CD4-positive, alpha-beta T cell treated with Interleukin-4 for 4 hours (primary cell): Measurements from ENCODE around the gene MYH7B.

Experiments
- DNase-seq: peaks from one replicate; pipeline ENCODE4 v3.0.0-alpha.2; 2020

Gene MYH7B

DNA sequence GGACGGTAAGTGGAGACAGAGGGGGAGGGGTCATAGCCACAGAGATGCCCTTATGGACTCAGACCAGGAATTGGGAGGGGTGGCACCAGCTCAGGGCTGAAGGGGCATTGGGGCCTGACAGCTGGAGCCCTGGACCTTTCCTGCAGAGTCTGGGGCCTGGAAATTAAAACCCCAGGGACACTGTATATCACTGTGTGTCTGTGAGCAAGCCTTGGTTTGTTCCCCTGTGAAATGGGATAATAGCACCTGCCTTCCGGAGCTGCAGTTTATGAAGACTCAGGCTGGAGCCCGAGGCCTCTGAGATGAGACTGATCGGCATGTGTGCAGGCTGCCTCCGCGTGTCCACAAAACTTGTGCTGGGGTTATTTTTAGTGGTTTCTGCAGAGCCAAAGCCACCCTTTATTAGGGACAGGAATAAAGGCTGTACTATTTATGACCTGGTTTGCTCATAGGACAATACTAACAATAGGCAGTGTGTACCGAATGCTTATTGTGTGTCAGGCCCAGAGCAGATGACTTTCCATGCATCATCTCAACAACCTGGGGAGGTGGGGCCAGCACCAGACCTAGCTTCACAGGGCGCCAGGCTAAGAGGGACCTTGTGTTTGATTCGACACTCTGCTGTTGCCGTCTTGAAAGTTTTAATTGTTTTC, 22.6 kb downstream of the MYH7B start:
- no peak for DNase-seq

DNA sequence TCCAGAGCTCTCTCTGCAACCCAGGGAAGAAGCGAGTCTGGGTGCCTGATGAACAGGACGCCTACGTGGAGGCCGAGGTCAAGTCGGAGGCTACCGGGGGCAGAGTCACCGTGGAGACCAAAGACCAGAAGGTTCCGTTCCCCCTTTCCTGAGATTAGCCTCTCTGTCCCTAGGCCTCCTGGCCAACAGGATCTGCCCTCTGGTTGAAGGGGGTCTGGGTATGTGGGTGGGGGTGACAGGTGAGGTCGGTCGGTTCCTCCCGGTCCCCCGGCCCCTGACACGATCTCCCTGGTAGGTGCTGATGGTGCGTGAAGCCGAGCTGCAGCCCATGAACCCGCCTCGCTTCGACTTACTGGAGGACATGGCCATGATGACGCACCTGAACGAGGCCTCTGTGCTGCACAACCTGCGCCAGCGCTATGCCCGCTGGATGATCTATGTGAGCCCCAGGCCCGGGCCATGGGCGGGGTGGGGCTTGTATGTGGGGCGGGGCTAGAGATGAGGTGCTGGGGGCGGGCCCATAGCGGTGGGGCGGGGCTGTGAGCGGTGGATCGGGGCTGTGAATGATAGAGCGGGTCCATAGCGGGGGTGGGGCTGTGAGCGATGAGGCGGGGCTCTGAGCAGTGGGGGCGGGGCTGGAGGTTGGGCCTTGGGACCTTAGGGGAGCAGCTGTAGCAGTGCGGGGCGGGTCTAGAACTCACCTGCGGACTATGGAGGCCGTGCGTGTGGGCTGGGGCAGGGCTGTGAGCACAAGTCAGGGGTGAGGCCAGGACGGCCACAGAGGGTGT, 23.9 kb downstream of the MYH7B start:
- DNase-seq = no peak

DNA sequence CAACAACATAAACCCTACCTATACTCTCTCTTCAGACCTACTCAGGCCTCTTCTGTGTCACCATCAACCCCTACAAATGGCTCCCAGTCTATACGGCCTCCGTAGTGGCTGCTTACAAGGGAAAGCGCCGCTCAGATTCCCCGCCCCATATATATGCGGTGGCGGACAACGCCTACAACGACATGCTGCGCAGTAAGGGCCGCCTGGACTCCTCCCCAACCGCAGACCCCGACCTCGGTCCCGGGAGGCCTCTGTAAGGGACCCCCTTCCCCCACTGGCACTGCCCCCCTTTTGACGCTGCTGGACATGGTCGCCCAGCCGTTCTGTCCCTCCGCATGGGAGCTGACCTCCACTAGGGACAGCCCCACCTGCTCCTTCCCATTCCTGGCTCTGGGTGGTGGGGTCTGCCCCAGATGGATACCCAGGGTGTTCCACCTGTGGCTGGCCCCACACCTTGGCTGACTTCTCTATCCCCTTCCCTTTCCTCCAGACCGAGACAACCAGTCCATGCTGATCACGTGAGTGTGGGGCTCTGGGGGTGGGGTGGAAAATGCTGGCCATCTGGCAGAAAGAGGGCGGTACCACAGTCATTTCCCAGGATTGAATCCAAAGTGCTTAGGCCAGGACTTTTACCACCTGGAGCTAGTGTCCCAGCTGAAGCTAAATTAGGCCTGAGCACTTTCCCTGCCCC, 25.0 kb downstream of the MYH7B start:
- DNase-seq = no peak

DNA sequence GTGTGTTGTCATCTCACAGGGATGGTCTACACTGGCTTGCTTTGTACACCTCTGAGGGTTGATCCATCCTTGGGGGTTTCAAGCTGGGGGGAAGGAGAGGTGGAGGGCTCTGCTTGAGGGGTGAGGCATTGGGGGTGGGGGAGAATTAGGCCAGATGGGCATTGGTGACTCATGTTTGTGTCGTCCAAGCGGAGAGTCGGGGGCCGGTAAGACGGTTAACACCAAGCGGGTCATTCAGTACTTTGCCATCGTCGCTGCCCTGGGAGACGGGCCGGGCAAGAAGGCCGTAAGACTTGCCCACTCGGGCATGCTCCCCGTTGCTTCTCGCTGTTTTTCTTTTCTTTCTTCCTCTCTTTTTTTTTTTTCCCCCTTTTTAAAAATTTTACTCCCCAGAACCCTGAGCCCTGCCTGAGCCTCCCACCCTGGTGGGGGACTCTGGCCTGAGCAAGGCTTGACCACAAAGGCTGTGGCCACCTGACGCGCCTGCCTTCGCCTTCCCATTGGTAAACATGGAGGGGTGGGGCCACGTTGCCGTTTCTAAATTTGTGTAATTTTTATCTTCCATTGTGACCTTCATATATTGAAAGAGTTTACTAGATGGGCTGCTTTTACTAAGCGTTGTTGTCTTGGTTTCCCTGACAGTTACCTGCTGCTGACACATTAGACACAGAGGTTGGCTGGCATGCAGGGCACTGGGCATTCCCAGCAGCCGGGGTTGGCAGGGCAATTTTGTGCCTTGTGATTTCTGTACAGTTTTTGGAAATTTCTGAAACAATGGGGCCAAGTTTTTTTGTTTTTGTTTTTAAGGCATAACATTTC, 26.8 kb downstream of the MYH7B start:
- DNase-seq = no peak

DNA sequence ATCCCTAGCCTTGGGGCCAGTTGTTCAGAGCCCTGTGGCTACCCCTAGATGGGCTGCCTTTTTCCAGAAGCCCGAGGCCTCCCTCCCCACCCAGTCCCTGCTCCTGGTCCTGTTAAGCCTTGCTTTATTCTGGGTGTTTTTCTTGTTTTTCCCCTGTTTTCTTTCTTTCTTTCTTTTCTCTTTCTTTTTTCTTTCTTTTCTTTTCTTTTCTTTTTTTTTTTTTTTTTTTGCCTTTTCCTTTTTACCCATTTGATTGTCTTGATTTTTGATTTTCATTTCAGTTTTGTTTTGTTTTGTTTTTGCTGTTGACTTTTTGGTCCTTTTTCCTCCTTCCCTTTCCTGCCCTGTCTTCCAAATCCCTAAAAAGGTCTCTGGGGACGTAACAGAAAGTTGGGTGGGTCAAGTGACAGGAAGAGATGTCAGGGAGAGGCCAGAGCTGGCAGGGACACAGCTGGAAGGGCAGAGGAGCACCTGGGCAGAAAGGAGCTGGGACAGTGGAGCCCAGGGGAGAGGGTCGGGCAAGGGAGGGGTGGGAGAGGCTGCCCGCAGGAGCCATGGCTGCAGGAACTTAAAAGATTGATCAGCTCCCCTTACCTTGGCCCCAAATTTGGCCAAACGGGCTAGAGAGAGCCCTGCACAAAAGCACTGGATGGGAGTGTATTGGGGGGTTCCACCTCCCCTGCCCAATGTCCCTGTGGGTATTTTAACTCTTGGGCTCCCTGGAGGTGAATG, 27.6 kb downstream of the MYH7B start:
- DNase-seq = no peak

DNA sequence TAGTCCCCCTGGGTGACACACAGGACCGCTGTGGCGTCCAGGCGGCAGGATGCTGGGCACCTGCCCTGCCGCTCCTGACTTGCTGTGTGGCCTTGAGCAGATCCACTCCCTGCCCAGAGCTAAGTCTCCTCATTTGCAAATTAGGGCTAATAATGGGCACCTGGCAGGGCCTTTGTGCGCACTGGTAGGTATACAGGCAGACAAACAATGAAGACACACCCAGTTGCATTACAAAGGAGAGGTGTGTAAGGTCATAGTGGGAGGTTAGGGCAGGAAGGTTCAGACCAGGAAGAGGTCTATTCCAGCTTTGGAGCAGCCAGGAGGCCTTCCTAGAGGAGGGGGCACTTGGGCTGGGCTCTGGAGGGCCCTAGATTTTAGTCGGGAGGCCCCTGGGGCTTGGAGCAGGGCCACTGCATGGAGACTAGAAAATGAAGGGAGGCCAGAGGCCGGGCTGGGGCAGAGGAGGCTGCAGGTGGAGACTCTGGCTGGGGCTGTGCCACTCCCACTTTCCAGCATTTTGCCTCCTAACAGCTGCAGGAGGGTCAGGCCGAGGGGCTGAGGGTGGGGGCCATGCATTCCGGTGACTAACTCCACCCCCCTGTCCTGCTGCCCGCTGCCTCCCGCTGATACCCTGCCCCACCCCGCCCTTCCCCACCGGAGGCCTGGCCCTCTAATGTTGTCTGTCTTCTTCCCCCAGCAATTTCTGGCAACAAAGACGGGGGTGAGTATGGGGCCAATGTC, 28.5 kb downstream of the MYH7B start:
- no peak for DNase-seq

DNA sequence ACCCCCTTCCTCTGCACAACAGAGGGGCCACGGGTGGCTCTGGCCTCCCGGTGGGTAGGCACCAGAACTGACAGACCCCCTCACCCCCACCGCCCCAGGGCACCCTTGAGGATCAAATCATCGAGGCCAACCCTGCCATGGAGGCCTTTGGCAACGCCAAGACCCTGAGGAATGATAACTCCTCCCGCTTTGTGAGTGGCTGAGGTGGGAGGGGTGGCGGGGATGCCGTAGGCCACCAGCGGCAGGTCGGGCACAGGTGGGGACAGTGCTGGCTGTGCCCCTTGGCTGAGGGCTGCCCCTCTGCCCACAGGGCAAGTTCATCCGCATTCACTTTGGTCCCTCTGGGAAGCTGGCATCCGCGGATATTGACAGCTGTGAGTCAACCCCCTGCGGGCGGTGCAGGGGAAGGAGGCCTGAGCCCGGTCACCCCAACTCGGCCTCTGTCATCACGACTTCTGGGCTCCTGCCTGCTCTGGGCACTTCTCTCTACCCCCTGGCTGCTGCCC, 29.1 kb downstream of the MYH7B start:
- no peak for DNase-seq

DNA sequence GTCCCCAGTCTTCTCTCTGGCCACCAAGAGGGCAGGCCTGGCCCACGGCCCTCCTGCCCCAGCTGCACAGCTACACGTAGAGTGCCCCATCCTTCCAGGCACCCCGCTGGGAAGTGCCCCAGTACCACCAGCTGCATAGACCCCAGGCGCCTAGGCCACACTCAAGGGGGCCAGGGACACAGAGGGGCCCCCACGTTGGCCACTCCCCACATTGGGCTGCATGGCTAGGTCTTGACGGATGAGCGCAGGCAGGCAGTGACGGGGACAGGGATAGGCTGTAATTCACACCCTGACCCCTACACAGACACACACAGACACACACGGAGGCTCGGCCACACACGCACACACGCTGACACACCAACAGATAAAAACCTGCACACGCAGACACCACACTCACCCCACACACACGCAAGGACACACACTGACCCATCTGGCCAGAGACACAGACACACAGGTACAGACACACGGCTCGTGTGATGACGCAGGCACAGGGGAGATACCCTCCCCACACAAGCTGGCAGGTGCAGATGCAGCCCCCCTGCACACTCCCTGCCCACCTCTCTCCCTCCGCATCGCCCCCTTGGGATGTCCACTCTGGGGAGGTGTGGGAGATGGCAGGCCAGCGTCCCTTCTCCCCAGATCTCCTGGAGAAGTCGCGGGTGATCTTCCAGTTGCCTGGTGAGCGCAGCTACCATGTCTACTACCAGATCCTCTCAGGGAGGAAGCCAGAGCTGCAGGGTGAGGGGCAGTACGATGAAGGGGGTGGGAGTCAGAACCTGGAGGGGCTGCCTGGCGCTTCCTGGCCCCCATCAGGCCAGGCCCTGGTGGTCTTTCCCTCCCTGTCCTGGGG, 30.0 kb downstream of the MYH7B start:
- DNase-seq = no peak

DNA sequence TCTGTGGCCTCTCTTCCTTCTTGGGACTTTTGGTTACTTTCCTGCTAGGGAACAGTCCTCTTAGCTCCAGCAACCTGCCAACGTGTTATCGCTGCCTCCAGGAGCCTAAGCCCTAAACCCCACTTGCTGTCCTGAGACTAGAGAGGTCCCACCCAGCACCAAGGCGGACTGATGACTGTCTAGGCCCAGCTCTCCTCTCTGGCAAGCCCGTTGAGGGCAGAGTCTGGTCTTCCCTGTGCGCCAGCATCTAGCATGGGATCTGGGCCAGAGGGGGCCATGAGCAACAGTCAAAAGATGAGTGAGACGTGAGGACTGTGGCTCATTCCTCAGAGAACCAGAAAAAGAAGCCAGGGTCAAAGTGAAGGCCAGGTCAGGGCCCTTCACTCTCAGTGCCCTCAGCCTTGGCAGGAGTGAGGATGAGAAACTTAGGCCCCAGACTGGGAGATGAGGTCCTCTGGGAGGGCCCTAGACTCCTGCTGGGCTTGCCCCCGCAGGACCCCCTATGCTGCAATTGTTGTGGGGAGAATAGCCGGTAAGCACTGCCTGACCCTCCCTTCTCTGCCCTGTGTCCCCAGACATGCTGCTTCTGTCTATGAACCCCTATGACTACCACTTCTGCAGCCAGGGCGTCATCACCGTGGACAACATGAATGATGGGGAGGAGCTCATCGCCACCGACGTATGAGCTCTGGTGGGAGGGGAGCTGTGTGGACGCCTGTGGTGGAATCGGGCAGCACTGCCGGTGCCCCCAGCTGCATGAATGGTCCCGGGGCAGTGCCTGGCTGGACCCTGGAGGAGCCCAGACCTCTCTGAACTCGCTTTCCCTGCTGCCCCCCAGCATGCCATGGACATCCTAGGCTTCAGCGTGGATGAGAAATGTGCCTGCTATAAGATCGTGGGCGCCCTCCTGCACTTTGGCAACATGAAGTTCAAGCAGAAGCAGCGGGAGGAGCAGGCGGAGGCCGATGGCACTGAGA, 30.9 kb downstream of the MYH7B start:
- DNase-seq = no peak

DNA sequence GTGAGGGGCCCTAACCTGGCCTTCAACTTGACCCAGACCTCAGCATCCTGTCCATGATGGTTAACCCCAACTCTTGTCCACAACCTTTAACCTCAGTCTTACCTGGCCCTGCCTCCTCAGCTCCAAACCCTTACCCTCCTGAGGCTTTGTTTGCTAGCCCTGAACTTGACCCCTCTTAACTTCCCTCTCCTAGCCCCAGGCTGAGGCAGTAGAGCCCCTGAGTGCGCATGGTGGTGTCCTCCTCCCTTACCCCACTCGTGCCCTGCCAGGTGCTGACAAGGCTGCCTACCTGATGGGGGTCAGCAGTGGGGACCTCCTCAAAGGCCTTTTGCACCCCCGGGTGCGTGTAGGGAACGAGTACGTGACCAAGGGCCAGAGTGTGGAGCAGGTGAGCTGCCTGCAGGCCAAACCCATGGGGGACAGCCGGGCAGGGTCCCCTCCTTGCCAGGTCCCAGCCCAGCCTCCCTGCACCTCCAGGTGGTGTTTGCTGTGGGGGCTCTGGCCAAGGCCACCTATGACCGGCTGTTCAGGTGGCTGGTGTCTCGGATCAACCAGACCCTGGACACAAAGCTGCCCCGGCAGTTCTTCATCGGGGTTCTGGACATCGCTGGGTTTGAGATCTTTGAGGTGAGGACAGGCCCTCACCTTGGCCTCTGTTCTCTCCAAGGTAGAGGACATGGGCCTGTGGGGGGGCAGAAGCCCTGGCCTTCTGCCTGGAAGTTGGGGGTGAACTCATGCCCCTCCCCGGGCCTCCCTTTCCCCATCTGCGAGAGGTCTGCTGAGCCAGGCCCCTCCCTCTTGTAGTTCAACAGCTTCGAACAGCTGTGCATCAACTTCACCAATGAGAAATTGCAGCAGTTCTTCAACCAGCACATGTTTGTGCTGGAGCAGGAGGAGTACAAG, 31.9 kb downstream of the MYH7B start:
- no peak for DNase-seq

DNA sequence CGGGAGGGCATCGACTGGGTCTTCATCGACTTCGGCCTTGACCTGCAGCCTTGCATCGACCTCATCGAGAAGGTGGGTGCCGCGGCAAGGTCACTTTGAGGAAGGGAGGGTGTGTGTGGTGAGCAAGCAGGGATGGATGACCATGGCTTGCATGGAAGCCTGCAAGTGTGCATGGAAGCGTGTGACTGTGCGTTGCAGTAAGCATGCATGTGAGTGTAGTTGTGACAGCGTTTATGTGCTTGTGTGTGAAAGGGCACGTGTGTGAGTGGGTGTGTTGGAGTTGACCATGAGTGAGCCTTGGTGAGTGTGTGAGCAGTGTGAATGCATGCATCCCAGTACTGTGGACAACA, 32.5 kb downstream of the MYH7B start:
- no peak for DNase-seq

DNA sequence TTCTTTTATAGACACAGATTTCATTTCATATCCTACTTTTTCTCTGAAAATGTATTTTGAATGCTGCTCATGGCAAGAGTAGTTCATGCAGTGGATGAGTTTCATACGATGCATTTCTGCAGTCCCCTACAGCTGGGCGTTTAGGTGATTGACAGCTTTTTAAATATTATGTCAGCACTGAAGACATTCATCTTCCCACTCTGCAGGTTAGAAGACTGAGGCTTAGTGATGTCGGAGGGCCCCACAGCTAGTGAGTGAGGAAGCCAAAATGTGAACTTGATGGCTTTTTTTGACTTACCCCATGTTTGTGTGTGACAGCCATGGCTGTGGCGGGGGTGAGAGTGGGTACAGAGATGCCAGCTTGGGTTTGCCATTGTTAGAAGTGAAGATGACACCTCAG, 33.5 kb downstream of the MYH7B start:
- DNase-seq = no peak

DNA sequence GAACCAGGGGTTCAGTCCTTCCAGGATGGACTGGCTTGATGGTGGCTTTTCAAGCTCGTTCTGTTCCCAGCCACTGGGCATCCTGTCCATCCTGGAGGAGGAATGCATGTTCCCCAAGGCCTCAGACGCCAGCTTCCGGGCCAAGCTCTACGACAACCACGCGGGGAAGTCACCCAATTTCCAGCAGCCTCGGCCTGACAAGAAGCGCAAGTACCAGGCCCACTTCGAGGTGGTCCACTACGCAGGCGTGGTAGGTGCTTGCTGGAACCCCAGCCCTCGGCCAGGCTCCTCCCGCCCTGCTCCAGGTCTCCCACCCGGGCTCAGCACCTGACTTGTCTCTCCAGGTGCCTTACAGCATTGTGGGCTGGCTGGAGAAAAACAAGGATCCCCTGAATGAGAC, 34.0 kb downstream of the MYH7B start:
- no peak for DNase-seq

DNA sequence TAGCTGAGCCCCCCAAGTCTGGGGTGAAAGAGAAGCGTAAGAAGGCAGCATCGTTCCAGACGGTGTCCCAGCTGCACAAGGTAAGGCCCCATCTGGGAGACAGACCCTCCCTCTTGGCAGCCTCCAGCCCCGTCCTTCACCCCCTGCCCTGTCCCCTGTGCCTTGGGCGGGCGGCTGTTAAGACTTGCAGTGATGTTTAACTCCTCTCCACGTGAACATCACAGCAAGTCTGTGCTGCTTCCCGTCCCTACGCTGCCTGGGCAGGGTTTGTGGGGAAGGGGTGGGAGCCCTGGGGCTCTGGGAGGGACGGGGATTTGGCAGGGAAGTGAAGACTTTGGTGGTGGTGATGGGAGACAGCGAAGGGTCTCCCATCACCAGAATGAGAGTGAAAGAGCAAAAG, 34.6 kb downstream of the MYH7B start:
- DNase-seq = no peak

DNA sequence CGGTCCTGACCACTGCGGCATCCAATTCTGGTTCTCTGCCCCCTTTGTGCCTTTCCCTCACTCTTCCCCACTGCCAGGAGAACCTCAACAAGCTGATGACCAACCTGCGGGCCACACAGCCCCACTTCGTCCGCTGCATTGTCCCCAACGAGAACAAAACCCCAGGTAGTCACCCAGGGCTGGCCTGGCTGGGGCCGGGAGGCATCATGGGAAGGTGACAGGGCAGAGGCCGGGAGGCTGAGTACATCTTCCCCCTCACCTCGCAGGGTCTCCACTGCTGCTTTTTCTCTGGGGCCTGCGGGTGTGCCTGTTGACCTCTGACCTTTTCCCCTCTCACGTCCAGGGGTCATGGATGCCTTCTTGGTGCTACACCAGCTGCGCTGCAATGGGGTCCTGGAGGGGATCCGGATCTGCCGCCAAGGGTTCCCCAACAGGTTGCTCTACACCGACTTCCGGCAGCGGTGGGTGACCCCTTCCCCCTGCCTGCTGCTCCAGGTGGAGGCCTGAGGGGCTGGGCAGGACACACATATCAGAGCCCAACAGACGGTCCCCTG, 35.1 kb downstream of the MYH7B start:
- DNase-seq = no peak

DNA sequence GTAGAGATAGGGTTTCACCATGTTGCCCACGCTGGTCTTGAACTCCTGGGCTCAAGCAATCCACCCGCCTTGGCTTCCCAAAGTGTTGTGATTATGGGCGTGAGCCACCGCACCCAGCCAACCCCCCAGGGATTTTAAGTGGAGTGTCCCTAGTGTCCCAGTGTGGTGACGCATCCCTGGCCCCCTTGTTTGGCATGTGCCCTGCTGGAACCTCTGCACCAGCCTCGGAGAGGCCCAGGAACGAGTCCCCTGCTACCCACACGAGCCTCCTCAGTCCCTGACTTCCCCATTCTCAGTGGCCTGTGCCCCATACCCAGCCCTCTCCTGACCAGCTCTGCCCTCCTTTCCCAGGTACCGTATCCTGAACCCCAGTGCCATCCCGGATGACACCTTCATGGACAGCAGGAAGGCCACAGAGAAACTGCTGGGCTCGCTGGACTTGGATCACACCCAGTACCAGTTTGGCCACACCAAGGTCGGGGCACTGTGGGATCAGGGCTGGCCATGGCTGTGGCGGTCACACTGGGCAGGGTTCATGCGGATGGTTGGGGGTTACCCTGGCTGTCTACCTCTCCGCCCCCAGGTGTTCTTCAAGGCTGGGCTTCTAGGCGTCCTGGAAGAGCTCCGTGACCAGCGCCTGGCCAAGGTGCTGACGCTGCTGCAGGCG, 37.2 kb downstream of the MYH7B start:
- DNase-seq = no peak

DNA sequence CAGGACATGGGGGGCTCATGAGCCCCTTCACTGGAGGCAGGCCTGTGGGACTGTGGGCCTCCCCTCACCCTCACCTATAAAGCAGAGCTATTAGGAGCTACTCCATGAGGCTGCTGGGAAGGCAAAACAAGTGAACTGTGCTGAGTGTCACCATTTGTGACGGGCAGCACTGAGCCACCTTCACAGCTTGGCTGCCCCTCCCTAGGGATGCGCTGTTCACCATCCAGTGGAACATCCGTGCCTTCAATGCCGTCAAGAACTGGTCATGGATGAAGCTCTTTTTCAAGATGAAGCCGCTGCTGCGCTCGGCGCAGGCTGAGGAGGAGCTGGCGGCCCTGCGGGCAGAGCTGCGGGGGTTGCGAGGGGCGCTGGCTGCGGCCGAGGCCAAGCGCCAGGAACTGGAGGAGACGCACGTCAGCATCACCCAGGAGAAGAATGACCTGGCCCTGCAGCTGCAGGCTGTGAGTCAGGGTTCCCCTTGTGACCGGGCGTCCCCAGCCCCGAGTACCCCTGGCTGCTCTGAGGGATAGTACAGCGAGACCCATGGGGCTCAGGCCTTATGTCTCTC, 38.4 kb downstream of the MYH7B start:
- DNase-seq = no peak
